HL-60 (cell line): ENCODE measurements around the gene SZRD1.

Source experiments
- DNase-seq, 2 experiments: peaks; one replicate each; pipeline ENCODE4 v3.0.0-alpha.2; 2010 to 2020; ENCODE audit warnings: low read depth in 1 of 2, low spot score in 1 of 2
- H3K27ac ChIP-seq: fragments of 250-450 bp; sonication (Bioruptor Pico); replicated peaks from 2 replicates; pipeline ENCODE4 v1.5.1; 2020; ENCODE audit warnings: mild to moderate bottlenecking, moderate library complexity
- H3K27me3 ChIP-seq: fragments of 250-450 bp; sonication (Bioruptor Pico); 2 replicates; pipeline ENCODE4 v1.5.1; 2021; ENCODE audit warnings: mild to moderate bottlenecking, moderate library complexity; ENCODE audit not compliant: insufficient read depth, poor library complexity, severe bottlenecking
- H3K4me3 ChIP-seq: replicated peaks from 2 replicates; pipeline ENCODE4 v1.5.1; 2011; ENCODE audit warnings: mild to moderate bottlenecking, control low read depth, low read length; ENCODE audit not compliant: insufficient read depth
- GABPA ChIP-seq: IDR thresholded peaks from 2 replicates; pipeline ENCODE4 v1.6.1; 2012; ENCODE audit warnings: low read depth
- POLR2AphosphoS5 ChIP-seq: IDR thresholded peaks from 2 replicates; pipeline ENCODE4 v1.6.1; 2012; ENCODE audit warnings: low read depth
- SPI1 ChIP-seq: IDR thresholded peaks from 2 replicates; pipeline ENCODE4 v1.6.1; 2012; ENCODE audit warnings: low read depth, mild to moderate bottlenecking, borderline replicate concordance
- long read RNA-seq: library from polyadenylated mRNA; unstranded; transcript quantifications from one replicate; pipeline ENCODE4 v2.0.0, GENCODE V29; 2020
- TF ChIP-seq, protein P1 (sequence below): IDR thresholded peaks from one replicate; pipeline ENCODE4 v1.5.1; 2011; ENCODE audit warnings: low read length, control low read depth, inconsistent platforms; ENCODE audit not compliant: insufficient read depth
- TF ChIP-seq, protein P2 (sequence below): IDR thresholded peaks from 2 replicates; pipeline ENCODE4 v1.6.1; 2012; ENCODE audit warnings: low read depth; ENCODE audit not compliant: insufficient replicate concordance

Gene SZRD1
- long read RNA-seq, transcript SZRD1-201 (4 exons, 3,636 nt): minor isoform, 46 of 302 reads
- long read RNA-seq, transcript SZRD1-202 (3 exons, 3,447 nt): minor isoform, 93 of 302 reads
- long read RNA-seq, transcript SZRD1-203 (4 exons, 892 nt): minor isoform, 17 of 302 reads
- long read RNA-seq, transcript SZRD1-210 (3 exons, 3,401 nt): major isoform, 96 of 302 reads
- long read RNA-seq, partial matches to known transcripts: 9 of 302 reads
- long read RNA-seq, other reads (novel, unspliced or antisense): 41 of 302 reads

- TF ChIP-seq, protein P1, sequence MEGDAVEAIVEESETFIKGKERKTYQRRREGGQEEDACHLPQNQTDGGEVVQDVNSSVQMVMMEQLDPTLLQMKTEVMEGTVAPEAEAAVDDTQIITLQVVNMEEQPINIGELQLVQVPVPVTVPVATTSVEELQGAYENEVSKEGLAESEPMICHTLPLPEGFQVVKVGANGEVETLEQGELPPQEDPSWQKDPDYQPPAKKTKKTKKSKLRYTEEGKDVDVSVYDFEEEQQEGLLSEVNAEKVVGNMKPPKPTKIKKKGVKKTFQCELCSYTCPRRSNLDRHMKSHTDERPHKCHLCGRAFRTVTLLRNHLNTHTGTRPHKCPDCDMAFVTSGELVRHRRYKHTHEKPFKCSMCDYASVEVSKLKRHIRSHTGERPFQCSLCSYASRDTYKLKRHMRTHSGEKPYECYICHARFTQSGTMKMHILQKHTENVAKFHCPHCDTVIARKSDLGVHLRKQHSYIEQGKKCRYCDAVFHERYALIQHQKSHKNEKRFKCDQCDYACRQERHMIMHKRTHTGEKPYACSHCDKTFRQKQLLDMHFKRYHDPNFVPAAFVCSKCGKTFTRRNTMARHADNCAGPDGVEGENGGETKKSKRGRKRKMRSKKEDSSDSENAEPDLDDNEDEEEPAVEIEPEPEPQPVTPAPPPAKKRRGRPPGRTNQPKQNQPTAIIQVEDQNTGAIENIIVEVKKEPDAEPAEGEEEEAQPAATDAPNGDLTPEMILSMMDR: no peak
- TF ChIP-seq POLR2AphosphoS5 (no peak), GABPA (peak; percentile 83), SPI1 (peak; percentile 59; the same call in 1 of the 2 replicates)
- TF ChIP-seq, protein P2, sequence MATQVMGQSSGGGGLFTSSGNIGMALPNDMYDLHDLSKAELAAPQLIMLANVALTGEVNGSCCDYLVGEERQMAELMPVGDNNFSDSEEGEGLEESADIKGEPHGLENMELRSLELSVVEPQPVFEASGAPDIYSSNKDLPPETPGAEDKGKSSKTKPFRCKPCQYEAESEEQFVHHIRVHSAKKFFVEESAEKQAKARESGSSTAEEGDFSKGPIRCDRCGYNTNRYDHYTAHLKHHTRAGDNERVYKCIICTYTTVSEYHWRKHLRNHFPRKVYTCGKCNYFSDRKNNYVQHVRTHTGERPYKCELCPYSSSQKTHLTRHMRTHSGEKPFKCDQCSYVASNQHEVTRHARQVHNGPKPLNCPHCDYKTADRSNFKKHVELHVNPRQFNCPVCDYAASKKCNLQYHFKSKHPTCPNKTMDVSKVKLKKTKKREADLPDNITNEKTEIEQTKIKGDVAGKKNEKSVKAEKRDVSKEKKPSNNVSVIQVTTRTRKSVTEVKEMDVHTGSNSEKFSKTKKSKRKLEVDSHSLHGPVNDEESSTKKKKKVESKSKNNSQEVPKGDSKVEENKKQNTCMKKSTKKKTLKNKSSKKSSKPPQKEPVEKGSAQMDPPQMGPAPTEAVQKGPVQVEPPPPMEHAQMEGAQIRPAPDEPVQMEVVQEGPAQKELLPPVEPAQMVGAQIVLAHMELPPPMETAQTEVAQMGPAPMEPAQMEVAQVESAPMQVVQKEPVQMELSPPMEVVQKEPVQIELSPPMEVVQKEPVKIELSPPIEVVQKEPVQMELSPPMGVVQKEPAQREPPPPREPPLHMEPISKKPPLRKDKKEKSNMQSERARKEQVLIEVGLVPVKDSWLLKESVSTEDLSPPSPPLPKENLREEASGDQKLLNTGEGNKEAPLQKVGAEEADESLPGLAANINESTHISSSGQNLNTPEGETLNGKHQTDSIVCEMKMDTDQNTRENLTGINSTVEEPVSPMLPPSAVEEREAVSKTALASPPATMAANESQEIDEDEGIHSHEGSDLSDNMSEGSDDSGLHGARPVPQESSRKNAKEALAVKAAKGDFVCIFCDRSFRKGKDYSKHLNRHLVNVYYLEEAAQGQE: no peak
- Histone ChIP-seq H3K27ac (peak within 1 kb of the TSS; percentile 93), H3K4me3 (peak within 1 kb of the TSS; percentile 83), H3K27me3 (no peaks in the 10 kb centered on the region)
- peak; percentile 98 for DNase-seq
Measured at GRCh38 chr1:16366722-16367257, at the start of gene SZRD1. SZRD1 (plus strand) TSS chr1:16367242; CDS start chr1:16367258, 16 bp downstream.

DNA sequence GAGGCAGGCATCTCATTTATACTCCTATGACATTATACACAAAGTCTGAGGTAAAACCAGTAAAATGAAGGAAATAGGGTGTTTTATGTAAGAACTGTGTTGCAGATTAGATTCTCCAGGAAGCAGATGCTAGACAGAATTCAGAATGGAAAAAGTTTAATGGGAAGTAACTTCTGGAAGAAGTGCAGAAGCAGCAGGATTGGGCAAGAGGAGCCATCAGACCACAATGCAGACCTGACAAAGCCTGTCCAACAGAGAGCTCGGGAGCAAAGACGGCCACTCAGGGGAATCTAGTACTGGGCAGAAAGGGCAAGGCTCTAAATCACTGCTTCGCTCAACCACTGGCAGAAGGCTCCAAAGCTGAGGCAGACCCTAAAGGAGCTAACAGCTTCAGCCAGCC lies 48.5 kb upstream of the SZRD1 start:
- no peak for TF ChIP-seq SPI1
- TF ChIP-seq, protein P2: no peak
- no peak for TF ChIP-seq GABPA
- peak; percentile 44; the same call in 1 of the 2 replicates for TF ChIP-seq POLR2AphosphoS5
- DNase-seq: peak in 1 of 2 experiments; percentile 68
- H3K4me3 ChIP-seq: no peak overlapping the region
- no peak overlapping the region for H3K27ac ChIP-seq
- no peaks in the 10 kb centered on the region for H3K27me3 ChIP-seq

GRCh38 chr1:16321176-16321867 lies 45.7 kb upstream of the SZRD1 start:
- TF ChIP-seq SPI1 (no peak), GABPA (no peak), POLR2AphosphoS5 (no peak)
- TF ChIP-seq, protein P2: no peak
- TF ChIP-seq, protein P1: no peak
- no peak overlapping the region for H3K4me3 ChIP-seq
- no peak for DNase-seq
- no peaks in the 10 kb centered on the region for H3K27me3 ChIP-seq
- no peak overlapping the region for H3K27ac ChIP-seq
